Jurkat, Clone E6-1 (cell line): Measurements from ENCODE around the gene GSTK1. TPM values are rescaled to one million over a fixed set of nuclear protein-coding genes. Genes with fewer than 3 reads are reported as not detected.
"Not testable (repeated sequence)": the region's sequence is repeated elsewhere in the genome, so short reads cannot be mapped to it uniquely, and the experiment has no call there.

Experiments
- DNase-seq: peaks from one replicate; pipeline ENCODE4 v3.0.0-alpha.2; 2011; ENCODE audit warnings: low read depth, low spot score
- H3K4me3 ChIP-seq: 2 replicates; pipeline ENCODE4 v1.5.1; 2011; ENCODE audit warnings: mild to moderate bottlenecking, low read length, control low read depth, moderate library complexity
- polyA plus RNA-seq: library from polyadenylated mRNA; unstranded; fragments of >200 nt; gene quantifications from one replicate; pipeline ENCODE4 v1.2.1, GENCODE V29; 2012; ENCODE audit warnings: missing spikeins; ENCODE audit not compliant: insufficient read length, insufficient read depth

GSTK1 gene
- polyA plus RNA-seq, result 120 TPM

DNA sequence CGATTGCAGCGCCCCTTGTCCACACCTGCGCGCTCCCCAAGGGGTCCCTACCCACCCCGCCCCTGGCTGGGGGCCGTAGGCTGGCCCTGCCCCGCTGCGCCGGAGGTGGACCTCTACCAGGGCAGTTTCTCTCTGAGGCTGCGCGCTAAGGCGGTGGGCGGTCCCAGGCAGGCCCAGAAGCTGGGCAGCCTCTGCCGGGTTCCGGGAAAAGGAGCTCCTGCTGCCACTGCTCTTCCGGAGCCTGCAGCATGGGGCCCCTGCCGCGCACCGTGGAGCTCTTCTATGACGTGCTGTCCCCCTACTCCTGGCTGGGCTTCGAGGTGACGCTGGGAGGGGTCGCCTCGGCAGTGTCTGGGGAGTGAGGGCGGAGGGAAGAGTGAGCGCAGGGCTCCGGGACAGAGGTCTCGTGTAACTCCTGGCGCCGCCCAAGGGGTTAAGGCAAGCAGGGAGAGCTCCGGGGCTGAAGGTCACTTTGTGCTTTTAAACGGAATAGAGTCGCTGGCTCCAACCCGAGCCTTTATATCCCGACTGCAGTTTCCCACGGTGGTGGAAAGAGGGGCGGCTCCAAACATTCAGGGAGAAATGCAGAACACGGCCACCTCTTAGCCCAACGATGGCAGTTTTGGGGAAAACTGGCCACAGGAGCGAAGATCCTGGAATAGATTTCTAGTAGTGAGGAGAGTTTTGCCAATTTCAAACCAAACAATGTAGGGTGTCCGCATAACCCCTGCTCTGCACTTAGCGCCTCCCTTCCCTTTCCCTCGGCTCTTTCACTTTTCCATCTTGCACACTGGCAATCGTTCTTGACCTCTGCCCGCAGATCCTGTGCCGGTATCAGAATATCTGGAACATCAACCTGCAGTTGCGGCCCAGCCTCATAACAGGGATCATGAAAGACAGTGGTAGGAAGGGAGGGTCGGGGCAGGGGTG lies at the start of gene GSTK1:
Gene GSTK1 (plus strand): TSS at position 176 of the 930 bp plus-strand sequence. CDS start 73 bp downstream, at position 249.
- peak; percentile 52 for DNase-seq
- peak within 1 kb of the TSS; percentile 87 for H3K4me3 ChIP-seq

DNA sequence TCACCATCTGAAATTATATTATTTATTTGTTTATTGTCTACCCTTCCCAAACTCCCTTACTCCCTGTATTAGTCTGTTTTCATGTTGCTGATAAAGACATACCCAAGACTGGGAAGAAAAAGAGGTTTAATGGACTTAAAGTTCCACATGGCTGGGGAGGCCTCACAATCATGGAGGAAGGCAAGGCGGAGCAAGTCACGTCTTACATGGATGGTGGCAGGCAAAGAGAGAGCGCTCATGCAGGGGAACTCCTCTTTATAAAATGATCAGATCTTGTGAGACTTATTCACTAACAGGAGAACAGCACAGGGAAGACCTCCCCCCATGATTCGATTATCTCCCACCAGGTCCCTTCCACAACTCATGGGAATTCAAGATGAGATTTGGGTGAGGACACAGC lies 49.8 kb upstream of the GSTK1 start:
- DNase-seq, H3K4me3 ChIP-seq: not testable (repeated sequence)

DNA sequence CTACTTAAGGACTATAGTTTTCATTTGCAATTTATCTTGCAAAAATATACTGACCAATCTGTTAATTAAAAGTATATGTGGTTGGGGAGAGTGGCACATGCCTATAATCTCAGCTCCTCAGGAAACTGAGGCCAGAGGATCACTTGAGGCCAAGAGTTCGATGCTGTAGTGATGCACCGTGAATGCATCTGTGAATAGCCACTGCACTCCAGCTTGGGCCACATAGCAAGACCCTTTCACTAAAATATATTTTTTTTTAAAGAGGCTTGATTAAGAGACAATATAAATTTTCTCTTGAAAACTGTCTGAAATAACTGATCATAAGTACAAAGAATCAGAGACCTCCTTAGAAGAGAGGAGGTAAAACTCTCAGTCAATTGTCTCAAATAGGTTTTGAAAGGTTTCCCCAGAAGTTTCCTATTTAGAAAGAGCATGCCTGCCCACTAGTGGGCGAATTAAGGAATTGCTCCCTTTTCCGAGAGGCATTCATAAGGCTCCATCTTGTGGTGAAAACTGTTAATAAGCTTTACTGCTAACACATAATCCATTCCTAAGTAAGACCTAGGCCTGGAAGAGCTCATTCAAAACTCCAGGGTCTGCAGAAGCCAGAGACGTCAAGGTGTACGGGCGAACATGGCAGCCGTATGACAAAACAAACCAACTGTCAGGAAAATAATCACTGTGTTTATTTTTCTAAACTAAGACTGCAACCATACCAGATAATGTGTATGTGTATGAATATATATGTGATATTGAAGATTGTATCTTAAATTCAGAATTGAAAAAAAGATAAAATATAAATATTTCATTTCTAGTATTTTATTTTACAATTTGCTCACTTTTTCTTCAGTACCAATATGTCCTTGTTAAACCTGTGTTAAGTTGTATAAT lies 48.2 kb upstream of the GSTK1 start:
- DNase-seq, result peak; percentile 89
- no peak overlapping the region for H3K4me3 ChIP-seq

DNA sequence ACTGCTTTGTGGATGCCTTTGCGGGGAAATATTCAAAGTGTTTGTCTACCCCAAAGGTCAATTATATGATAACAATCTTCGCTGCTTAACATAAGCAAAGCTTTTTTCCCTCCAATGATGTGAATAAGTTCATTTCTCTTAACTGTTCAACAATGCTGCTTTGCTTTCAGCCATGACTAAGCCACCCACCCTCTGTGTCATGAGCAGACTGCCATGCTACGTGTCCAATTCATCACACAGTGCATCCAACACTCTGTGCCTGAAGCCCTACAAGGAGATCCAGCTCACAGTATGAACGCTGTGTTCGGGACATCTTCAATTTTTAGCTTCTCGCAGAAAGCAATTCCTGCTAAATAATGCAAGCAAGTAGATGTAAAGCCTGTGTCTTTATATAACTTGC lies 47.1 kb upstream of the GSTK1 start:
- DNase-seq, result no peak
- H3K4me3 ChIP-seq, result no peak overlapping the region

DNA sequence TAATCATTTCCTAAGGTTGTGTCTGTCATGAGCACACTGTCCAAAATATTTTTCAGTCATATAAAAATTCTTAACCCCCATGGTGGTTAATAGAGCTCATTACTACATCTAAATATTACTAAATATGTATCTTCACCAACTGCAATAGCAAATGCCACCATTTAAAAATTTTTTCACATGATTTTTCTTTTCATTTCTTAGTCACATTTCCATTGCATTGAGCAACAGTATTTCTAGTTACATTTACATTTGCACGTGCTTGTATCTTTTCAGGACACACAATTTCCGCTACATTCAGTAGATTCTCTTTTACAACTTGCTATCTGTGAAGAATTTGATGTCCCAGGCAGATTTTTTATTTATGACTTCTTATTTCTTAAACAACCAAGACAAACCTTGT lies 46.6 kb upstream of the GSTK1 start:
- H3K4me3 ChIP-seq, result no peak overlapping the region
- no peak for DNase-seq

DNA sequence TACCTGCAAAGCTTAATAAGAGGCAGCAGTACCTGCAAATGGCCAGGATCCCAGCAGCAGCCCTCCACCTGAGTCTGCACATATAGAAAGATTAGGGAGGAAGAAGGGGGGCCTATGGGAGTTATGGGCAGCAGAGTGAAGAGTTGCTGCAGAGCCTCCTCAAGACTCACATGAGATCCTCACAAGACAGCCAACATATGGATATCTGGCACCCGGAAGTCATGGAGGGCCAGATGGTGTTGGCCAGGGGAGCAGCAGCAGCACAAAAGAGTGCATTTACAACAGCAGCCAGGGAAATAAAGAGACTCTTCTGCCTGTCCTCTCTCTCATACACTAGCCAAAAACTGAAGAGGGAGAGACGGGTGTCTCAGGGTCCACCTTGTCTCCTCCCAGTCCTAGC lies 45.4 kb upstream of the GSTK1 start:
- H3K4me3 ChIP-seq, result no peak overlapping the region
- no peak for DNase-seq

DNA sequence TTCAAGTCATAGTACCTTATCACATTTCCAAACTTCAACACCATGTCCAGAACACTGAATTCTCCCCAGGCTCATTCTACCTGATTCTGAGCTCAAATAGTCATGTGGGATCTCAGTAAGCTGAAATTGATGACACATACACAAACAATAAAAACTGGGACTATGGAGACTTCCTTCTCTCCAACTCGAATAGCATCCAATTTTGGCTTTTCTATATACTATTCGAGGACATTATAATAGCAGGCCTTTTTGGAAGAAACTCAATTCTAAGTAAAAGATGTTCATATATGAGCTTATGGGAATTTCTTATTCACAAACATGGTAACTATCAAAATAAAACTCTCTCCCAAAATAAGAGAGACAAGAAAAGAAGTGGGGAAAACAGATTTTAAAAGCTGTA lies 42.0 kb upstream of the GSTK1 start:
- no peak for DNase-seq
- H3K4me3 ChIP-seq, result no peak overlapping the region

DNA sequence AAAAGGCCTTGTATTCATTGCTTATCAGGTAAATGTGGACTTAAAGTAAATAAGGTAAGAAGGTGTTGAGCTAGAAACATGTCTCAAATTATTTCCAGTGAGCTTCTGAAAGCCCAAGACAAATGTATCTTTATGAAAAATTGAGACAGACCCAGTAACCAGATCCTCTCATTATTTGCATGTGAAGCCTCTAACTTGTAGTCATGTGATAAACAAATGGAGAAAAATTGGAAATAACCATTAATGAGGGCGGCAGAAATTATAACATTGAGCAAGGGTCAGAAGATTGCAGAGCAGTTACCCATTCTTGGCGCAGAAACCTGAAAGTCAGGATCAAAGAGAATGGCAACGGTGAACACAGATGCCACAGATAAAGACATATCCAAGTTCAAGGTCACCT lies 41.5 kb upstream of the GSTK1 start, which contains the start of gene TAS2R40:
Gene TAS2R40 (plus strand): TSS at position 301 of the 400 bp plus-strand sequence. CDS start 42 bp downstream, at position 343.
- DNase-seq, result no peak
- no peak within 1 kb of the TSS for H3K4me3 ChIP-seq

DNA sequence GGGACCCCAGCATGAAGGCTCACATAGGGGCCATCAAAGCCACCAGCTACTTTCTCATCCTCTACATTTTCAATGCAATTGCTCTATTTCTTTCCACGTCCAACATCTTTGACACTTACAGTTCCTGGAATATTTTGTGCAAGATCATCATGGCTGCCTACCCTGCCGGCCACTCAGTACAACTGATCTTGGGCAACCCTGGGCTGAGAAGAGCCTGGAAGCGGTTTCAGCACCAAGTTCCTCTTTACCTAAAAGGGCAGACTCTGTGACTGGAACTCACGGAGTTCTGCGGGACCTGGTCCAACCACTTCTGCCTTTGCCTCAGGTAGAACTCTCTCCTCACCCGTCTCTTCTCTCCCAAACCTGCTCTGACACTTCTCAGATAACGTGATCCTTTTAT lies 40.5 kb upstream of the GSTK1 start:
- DNase-seq, result no peak

DNA sequence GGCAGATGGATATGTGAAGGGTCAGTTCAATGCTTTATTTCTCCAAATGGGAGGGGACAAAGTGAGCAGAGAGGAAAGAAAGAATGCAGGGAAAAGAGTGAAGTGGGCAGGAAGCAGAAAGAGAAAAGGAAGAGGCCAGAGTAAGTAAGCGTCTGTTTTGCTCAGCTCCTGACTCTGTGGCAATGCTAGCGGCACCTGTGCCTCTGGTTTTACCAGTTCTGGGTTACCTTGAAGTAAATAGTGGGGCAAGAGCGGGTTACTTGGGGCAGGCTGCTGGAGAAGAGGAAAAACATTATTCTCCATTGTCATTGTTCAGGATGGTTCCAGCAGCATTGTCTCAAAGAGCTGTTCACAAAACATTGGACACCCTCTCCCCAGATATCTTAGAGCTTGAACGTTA lies 39.5 kb upstream of the GSTK1 start:
- no peak overlapping the region for H3K4me3 ChIP-seq
- DNase-seq, result no peak

More for the DNA sequence above, 40.5 kb upstream of the GSTK1 start:
- no peak overlapping the region for H3K4me3 ChIP-seq

DNA sequence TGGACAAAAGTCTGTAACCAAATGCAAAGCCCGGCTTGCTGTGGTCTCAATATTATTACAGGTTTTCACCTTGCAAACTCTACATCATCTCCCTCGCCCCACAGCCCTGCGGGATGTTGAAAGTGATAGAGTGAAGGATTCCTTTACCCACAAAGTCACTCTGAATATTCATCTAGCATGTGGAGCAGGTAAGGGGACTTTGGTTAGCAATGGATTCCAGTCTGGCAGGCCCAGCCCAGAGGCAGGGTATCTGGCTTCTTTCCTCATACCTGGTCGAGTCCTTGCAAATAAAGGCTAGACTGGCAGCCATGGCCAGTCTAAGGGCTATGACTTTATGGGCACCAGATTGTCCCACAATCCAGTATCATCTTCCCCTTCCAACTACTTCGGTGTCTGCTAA lies 38.2 kb upstream of the GSTK1 start:
- no peak for DNase-seq
- H3K4me3 ChIP-seq, result no peak overlapping the region

DNA sequence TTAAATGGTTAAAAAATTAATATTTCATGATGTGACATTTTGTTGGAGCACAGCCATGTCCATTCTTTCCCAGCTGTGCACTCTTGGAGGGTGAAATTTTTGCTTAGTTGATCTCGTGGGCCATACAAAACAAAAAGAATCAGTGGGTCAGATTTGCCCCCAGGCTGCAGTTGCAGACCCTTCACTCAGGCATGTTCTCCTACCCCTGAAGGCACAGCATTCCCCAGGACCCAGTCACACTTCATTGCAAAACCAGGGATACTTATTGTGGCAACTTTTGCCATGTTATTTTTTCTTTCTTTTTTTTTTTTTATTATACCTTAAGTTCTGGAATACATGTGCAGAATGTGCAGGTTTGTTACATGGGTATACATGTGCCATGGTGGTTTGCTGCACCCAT lies 35.4 kb upstream of the GSTK1 start:
- DNase-seq, result no peak
- no peak overlapping the region for H3K4me3 ChIP-seq

DNA sequence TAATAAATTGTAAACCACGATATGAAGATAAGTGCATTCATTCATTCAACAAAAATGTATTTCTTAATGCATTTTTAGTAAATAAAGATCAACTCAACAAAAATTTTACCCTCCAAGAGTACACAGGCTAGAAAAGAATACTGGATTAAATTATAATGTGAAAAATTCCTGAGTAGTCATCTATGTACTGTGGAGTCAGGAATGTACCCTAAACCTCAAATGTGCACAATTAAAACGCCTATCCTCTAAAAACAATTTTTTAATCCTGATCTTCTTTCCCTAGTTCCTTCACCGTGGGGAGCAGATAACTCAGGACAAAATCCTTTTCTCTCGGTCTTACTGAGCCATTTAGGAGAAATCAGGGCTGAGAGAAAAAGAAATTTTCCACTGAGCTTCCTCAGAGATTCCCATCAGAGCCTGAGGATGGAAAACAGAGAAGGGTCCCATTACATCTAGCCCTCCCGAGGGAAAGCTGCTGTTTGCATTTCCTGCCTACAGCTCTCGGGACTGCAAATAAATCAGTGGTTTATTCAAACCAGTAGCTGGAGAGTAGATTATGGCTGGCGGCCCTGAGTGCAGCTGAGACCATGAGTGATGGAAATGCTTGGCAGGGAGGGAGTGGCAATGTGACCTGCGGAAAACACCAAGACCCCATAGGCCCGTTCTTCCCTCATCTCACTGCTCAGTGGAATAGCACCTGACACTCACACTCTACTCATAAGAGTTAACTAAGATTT lies 34.0 kb upstream of the GSTK1 start:
- DNase-seq, result no peak
- no peak overlapping the region for H3K4me3 ChIP-seq

DNA sequence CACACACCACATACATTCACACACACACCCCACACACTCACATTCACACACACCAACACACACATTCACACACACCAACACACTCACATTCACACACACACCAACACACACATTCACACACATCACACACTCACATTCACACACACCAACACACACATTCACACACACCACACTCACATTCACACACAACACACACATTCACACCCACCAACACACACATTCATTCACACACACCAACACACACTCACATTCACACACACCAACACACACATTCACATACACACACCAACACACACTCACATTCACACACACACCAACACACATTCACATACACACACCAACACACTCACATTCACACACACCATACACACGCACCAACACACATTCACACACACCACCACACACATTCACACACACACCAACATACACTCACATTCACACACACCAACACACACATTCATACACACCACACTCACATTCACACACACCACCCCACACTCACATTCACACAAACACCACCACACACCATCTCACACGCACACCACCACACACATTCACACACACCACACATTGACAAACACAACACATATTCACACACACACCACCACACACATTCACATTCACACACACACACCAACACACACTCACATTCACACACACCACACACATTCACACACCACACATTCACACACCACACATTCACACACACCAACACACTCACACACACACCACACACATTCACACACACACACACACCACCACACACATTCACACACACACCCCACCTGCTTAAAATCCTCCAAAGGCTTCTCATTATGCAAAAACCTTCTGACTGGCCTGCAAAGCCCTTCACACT lies 32.4 kb upstream of the GSTK1 start:
- H3K4me3 ChIP-seq, result no peak overlapping the region
- no peak for DNase-seq

DNA sequence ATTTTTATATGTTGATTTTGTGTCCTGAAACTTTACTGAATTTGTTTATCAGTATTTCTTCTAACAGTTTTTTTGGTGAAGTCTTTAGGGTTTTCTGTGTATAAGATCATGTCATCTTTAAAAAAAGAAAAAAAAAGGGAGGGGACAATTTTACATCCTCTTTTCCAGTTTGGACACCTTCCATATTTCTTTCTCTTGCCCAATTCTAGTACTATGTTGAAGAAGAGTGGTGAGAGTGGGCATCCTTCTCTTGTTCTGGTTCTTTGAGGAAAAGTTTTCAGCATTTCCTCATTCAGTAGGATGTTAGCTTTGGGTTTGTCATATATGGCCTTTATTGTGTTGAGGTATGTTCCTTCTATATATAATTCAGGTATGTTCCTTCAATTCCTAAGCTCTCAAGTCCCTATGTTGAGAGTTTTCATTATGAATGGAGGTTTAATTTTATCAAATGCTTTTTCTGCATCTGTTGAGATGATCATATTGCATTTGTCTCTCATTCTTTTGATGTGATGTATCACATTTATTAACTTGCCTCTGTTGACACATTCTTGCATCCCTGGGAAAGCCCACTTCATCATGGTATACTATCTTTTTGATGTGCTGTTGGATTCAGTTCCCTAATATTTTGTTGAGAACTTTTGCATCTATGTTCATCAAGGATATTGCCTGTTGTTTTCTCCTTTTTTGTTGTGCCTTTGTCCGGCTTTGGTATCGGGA lies 29.3 kb upstream of the GSTK1 start:
- no peak overlapping the region for H3K4me3 ChIP-seq
- no peak for DNase-seq

DNA sequence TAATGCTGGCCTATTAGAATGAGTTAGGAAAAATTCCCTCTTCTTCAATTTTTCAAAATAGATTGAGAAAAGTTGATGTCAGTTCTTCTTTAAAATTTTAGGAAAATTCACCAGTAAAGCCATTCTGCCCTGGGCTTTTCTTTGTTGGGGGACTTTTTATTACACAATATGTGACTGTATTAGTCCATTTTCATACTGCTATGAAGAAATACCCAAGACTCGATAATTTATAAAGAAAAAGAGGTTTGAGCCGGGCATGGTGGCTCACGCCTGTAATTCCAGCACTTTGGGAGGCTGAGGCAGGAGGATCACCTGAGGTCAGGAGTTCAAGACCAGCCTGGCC lies 28.7 kb upstream of the GSTK1 start:
- no peak overlapping the region for H3K4me3 ChIP-seq
- DNase-seq, result no peak

DNA sequence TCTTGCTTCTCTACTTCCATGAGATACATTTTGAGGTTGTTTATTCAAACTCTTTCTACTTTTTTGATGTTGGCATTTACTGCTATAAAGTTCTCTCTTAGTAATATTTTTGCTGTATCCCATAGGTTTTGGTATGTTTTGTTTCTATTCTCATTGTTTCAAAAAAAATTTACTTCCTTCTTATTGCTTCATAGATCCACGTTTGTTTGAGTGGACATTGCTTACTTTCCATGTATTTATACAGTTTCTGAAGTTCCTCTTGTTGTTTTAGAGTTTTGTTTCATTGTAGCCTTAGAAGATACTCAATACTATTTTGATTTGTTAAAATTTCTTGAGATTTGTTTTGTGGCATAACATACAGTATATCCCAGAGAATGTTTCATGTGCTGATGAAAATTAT lies 27.7 kb upstream of the GSTK1 start:
- DNase-seq, result no peak
- H3K4me3 ChIP-seq, result no peak overlapping the region
